GM23338 (cell line): ENCODE results near the gene TACC3. TPM values are rescaled to one million over a fixed set of nuclear protein-coding genes. Genes with fewer than 3 reads are reported as not detected.

Experiments
- ATAC-seq: fragments of 200-7000 bp; cut with Tn5 transposase; 3 replicates; pipeline ENCODE4 v1.9.1; 2020
- DNase-seq: peaks from one replicate; pipeline ENCODE4 v3.0.0-alpha.2; 2015; ENCODE audit warnings: low spot score
- H2AFZ ChIP-seq: fragments of 200-600 bp; sonication (generic); 2 replicates; pipeline ENCODE4 v1.8.0; 2016; ENCODE audit warnings: antibody characterized with exemption, mild to moderate bottlenecking, moderate library complexity
- H3F3A ChIP-seq: fragments of 200-600 bp; sonication (generic); replicated peaks from 2 replicates; pipeline ENCODE4 v1.8.0; 2017; ENCODE audit warnings: antibody characterized with exemption, mixed run types, low read depth
- H3K27ac ChIP-seq: fragments of 200-600 bp; sonication (generic); 2 replicates; pipeline ENCODE4 v1.6.1; 2016; ENCODE audit warnings: low read depth
- H3K27me3 ChIP-seq: fragments of 200-600 bp; sonication (generic); 2 replicates; pipeline ENCODE4 v1.8.0; 2016; ENCODE audit warnings: mild to moderate bottlenecking, mixed run types, moderate library complexity; ENCODE audit not compliant: insufficient read depth
- H3K36me3 ChIP-seq: fragments of 200-600 bp; sonication (generic); 2 replicates; pipeline ENCODE4 v1.8.0; 2016; ENCODE audit warnings: mild to moderate bottlenecking; ENCODE audit not compliant: insufficient read depth
- H3K4me1 ChIP-seq: fragments of 200-600 bp; sonication (generic); 2 replicates; pipeline ENCODE4 v1.8.0; 2016; ENCODE audit warnings: mild to moderate bottlenecking, moderate library complexity; ENCODE audit not compliant: insufficient read depth
- H3K4me2 ChIP-seq: fragments of 200-600 bp; sonication (generic); 2 replicates; pipeline ENCODE4 v1.7.1; 2017; ENCODE audit warnings: mixed run types
- H3K4me3 ChIP-seq: fragments of 200-600 bp; sonication (generic); 2 replicates; pipeline ENCODE4 v1.6.1; 2016; ENCODE audit warnings: mixed run types
- H3K79me2 ChIP-seq: fragments of 200-600 bp; sonication (generic); replicated peaks from 2 replicates; pipeline ENCODE4 v1.8.0; 2017; ENCODE audit warnings: mild to moderate bottlenecking; ENCODE audit not compliant: insufficient read depth
- H3K9me2 ChIP-seq: fragments of 200-600 bp; sonication (generic); 2 replicates; pipeline ENCODE4 v1.8.0; 2017; ENCODE audit not compliant: insufficient read depth
- H4K20me1 ChIP-seq: fragments of 200-600 bp; sonication (generic); replicated peaks from 2 replicates; pipeline ENCODE4 v1.8.0; 2017; ENCODE audit warnings: mild to moderate bottlenecking; ENCODE audit not compliant: insufficient read depth
- H3K27ac Mint-ChIP-seq: 2 replicates; pipeline ENCODE4 v1.8.0; 2020; ENCODE audit warnings: inconsistent platforms, mild to moderate bottlenecking, moderate library complexity, mixed read lengths
- H3K27me3 Mint-ChIP-seq: 3 replicates; pipeline ENCODE4 v1.8.0; 2022; ENCODE audit warnings: low read depth, mild to moderate bottlenecking, moderate library complexity, mixed read lengths, inconsistent platforms; ENCODE audit not compliant: insufficient read depth, poor library complexity
- H3K36me3 Mint-ChIP-seq: 3 replicates; pipeline ENCODE4 v1.8.0; 2021; ENCODE audit warnings: low read depth, mild to moderate bottlenecking, inconsistent platforms, moderate library complexity, mixed read lengths
- H3K4me1 Mint-ChIP-seq: 3 replicates; pipeline ENCODE4 v1.8.0; 2020; ENCODE audit warnings: mild to moderate bottlenecking, inconsistent platforms, mixed read lengths
- H3K4me3 Mint-ChIP-seq: 3 replicates; pipeline ENCODE4 v1.8.0; 2021; ENCODE audit warnings: moderate library complexity, mild to moderate bottlenecking, inconsistent platforms, mixed read lengths
- H3K9me3 Mint-ChIP-seq: 3 replicates; pipeline ENCODE4 v1.8.0; 2020; ENCODE audit warnings: moderate library complexity, mild to moderate bottlenecking, inconsistent platforms, mixed read lengths
- EZH2 ChIP-seq: fragments of 200-600 bp; sonication (generic); IDR thresholded peaks from one replicate; pipeline ENCODE4 v1.8.0; 2017; ENCODE audit warnings: antibody characterized with exemption, mild to moderate bottlenecking, low read depth; ENCODE audit not compliant: unreplicated experiment
- NANOG ChIP-seq: IDR thresholded peaks from 2 replicates; pipeline ENCODE4 v1.6.1; 2016; ENCODE audit warnings: antibody characterized with exemption, borderline replicate concordance
- POLR2AphosphoS5 ChIP-seq: IDR thresholded peaks from 2 replicates; pipeline ENCODE4 v1.6.1; 2016; ENCODE audit warnings: antibody characterized with exemption, low read depth
- REST ChIP-seq: IDR thresholded peaks from one replicate; pipeline ENCODE4 v1.6.1; 2018; ENCODE audit warnings: antibody characterized with exemption; ENCODE audit not compliant: unreplicated experiment
- STAT1 ChIP-seq: IDR thresholded peaks from one replicate; pipeline ENCODE4 v1.6.1; 2016; ENCODE audit warnings: antibody characterized with exemption; ENCODE audit not compliant: unreplicated experiment
- ZNF114 ChIP-seq: fragments of 250-450 bp; sonication (Bioruptor Pico); IDR thresholded peaks from 2 replicates; pipeline ENCODE4 v1.5.0; 2020; ENCODE audit warnings: mild to moderate bottlenecking, moderate library complexity
- ZNF462 ChIP-seq: fragments of 250-450 bp; sonication (Bioruptor Pico); IDR thresholded peaks from 2 replicates; pipeline ENCODE4 v1.5.0; 2020; ENCODE audit warnings: mild to moderate bottlenecking, moderate library complexity
- polyA plus RNA-seq: library from polyadenylated mRNA; unstranded; fragments of >200 nt; fragmentation: Nextera tagmentation; extraction: Ambion mirVana; gene quantifications from 2 replicates; pipeline ENCODE4 v1.2.1, GENCODE V29; 2016
- total RNA-seq: library from RNA; depleted of rRNA; stranded (reverse); fragments of >200 nt; shearing (Covaris generic); gene quantifications from 2 replicates; pipeline ENCODE4 v1.2.3, GENCODE V29; 2014

TACC3 gene
- total and polyA plus RNA-seq, 2 experiments from 2014 or later: 120 TPM

- peaks cover 5% of the 10 kb centered on the region for H3K27me3 Mint-ChIP-seq
- ATAC-seq: no peak
These were observed 28.5 kb downstream of the TACC3 start for GRCh38 chr4:1749826-1750225.

More at GRCh38 chr4:1749826-1750225, 28.5 kb downstream of the TACC3 start:
- H4K20me1 ChIP-seq: no peaks in the 10 kb centered on the region; the same call in 1 of the 2 replicates
- H3K4me1 ChIP-seq: no peaks in the 10 kb centered on the region
- Mint-ChIP-seq H3K9me3 (no peaks in the 10 kb centered on the region), H3K4me3 (no peak overlapping the region), H3K36me3 (peaks cover 6% of the 10 kb centered on the region), H3K4me1 (no peaks in the 10 kb centered on the region; the same call in 2 of the 3 replicates), H3K27ac (no peak overlapping the region)
- no peaks in the 10 kb centered on the region for H3K9me2 ChIP-seq
- H3K79me2 ChIP-seq: no peaks in the 10 kb centered on the region
- H3K27me3 ChIP-seq: no peaks in the 10 kb centered on the region
- peaks cover 5% of the 10 kb centered on the region; the same call in 1 of the 2 replicates for H3K36me3 ChIP-seq
- no peak overlapping the region for H3K4me2 ChIP-seq
- TF ChIP-seq EZH2: no peak
- TF ChIP-seq REST: no peak
- TF ChIP-seq POLR2AphosphoS5: no peak
- TF ChIP-seq NANOG: no peak
- no peak for TF ChIP-seq ZNF114 (CRISPR knock-in tag)
- no peak for TF ChIP-seq ZNF462 (CRISPR knock-in tag)
- no peak for TF ChIP-seq STAT1
- no peak for DNase-seq
- H3F3A ChIP-seq: peaks cover 5% of the 10 kb centered on the region; the same call in 1 of the 2 replicates
- no peak overlapping the region for H2AFZ ChIP-seq
- H3K4me3 ChIP-seq: no peak overlapping the region
- H3K27ac ChIP-seq: no peak overlapping the region
